ENCODE results near the gene DHRS2. TPM values are rescaled to one million over a fixed set of nuclear protein-coding genes. Genes with fewer than 3 reads are reported as not detected.

DHRS2 gene
- total RNA-seq, 4 donors from 2014 or later, result 0.28 to 0.37 TPM; not detected in 2

DNA sequence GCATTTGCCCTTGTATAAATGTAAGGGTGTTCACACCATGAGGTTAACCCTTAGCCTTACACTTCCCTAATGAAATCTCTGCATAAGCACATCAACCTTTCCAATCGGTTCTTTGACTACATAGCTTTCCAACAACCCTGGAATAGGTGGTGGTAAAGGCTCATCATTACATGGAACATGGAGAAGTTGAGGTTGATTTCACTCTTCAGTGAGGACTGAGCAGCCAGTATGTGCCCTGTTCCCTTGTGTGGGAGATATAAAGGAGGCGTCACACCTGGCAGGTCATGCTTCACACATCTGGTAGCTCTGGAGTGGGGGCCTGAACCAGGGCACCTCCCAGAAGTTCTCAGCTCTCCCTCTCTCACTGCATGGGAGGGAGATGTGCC lies 35.8 kb upstream of the DHRS2 start:
- intact Hi-C loops (cut with DNase I; ENCODE audit: low total_unique reads), result no loop called here
- Histone ChIP-seq H3K27me3 (no peaks in the 10 kb centered on the region), H3K27ac (no peak overlapping the region), H3K36me3 (no peaks in the 10 kb centered on the region), H3K4me1 (no peaks in the 10 kb centered on the region), H3K9me3 (no peaks in the 10 kb centered on the region), H3K4me3 (no peak overlapping the region)
- TF ChIP-seq CTCF (IDR thresholded peaks at IDR 0.05) (no peak), POLR2A (IDR thresholded peaks at IDR 0.05) (no peak)
- no peak for DNase-seq

DNA sequence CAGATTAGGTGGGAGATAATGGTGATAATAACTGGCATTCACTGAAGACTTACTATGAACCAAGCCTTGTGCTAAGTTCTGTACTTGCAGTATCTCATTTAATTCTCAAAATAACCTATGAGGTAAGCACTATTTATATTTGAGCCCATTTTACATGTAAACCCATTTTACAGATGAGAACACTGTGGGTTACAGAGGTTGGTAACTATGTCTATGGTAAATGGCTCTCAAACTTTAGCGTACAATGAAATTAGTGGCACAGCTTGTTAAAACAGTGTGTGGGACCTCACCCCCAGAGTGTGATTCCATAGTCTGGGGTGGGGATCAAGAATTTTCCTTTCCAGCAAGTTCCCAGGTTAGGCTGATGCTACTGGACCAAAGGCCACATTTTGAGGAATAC lies 35.4 kb upstream of the DHRS2 start:
- DNase-seq, result no peak
- H3K4me1 ChIP-seq, result no peaks in the 10 kb centered on the region
- no peaks in the 10 kb centered on the region for H3K27me3 ChIP-seq
- H3K27ac ChIP-seq, result no peak overlapping the region
- no peak for TF ChIP-seq CTCF (IDR thresholded peaks at IDR 0.05)
- no peak for TF ChIP-seq POLR2A (IDR thresholded peaks at IDR 0.05)
- H3K4me3 ChIP-seq, result no peak overlapping the region
- no peaks in the 10 kb centered on the region for H3K9me3 ChIP-seq
- intact Hi-C loops (cut with DNase I; ENCODE audit: low total_unique reads), result no loop called here
- no peaks in the 10 kb centered on the region for H3K36me3 ChIP-seq

DNA sequence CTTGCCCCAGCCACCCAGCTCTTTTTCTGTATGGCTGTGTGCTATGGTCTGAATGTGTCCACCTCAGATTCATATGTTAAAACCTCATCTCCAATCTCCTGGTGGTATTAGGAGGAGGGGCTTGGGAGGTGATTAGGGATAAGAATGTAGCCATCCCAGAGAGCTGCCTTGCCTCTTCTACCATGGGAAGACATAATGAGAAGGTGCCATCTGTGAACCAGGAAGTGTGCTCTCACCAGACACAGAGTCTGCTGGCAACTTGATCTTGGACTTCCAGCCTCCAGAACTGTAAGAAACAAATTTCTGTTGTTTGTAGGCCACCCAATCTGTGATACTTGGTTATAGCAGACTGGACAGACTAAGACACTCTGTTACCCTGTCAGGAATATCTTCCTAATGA lies 34.7 kb upstream of the DHRS2 start:
- no peaks in the 10 kb centered on the region for H3K9me3 ChIP-seq
- no peaks in the 10 kb centered on the region for H3K4me1 ChIP-seq
- H3K27ac ChIP-seq, result no peak overlapping the region
- intact Hi-C loops (cut with DNase I; ENCODE audit: low total_unique reads), result no loop called here
- H3K27me3 ChIP-seq, result no peaks in the 10 kb centered on the region
- no peak for TF ChIP-seq CTCF (IDR thresholded peaks at IDR 0.05)
- TF ChIP-seq POLR2A (IDR thresholded peaks at IDR 0.05), result no peak
- H3K36me3 ChIP-seq, result no peaks in the 10 kb centered on the region
- H3K4me3 ChIP-seq, result no peak overlapping the region
- no peak for DNase-seq

- intact Hi-C loops (cut with DNase I; ENCODE audit: low total_unique reads), result no loop called here
- Histone ChIP-seq H3K4me3 (no peak overlapping the region), H3K36me3 (no peaks in the 10 kb centered on the region), H3K4me1 (no peaks in the 10 kb centered on the region), H3K27ac (no peak overlapping the region), H3K27me3 (no peaks in the 10 kb centered on the region), H3K9me3 (no peaks in the 10 kb centered on the region)
- no peak for TF ChIP-seq CTCF (IDR thresholded peaks at IDR 0.05)
- TF ChIP-seq POLR2A (IDR thresholded peaks at IDR 0.05), result no peak
- no peak for DNase-seq
Measured at GRCh38 chr14:23601845-23602180, 34.4 kb upstream of the DHRS2 start.

GRCh38 chr14:23602181-23603095 lies 33.7 kb upstream of the DHRS2 start:
- Histone ChIP-seq H3K36me3 (no peaks in the 10 kb centered on the region), H3K27me3 (no peaks in the 10 kb centered on the region), H3K4me3 (no peak overlapping the region), H3K27ac (no peak overlapping the region), H3K9me3 (no peaks in the 10 kb centered on the region), H3K4me1 (no peaks in the 10 kb centered on the region)
- no peak for DNase-seq
- TF ChIP-seq CTCF (IDR thresholded peaks at IDR 0.05), result no peak
- TF ChIP-seq POLR2A (IDR thresholded peaks at IDR 0.05), result no peak
- intact Hi-C loops (cut with DNase I; ENCODE audit: low total_unique reads), result no loop called here
